ENCODE results near the gene MOAP1.

Gene MOAP1

GRCh38 chr14:93133464-93133863 is 51.2 kb downstream of the MOAP1 start:
- Histone ChIP-seq H3K9me3 (ENCODE audit: insufficient read depth, low read length, severe bottlenecking) (no peaks in the 10 kb centered on the region), H3K79me2 (ENCODE audit: insufficient read depth, low read length) (no peaks in the 10 kb centered on the region), H3K36me3 (ENCODE audit: insufficient read depth, low read length) (no peaks in the 10 kb centered on the region), H4K20me1 (ENCODE audit: insufficient read depth, low read length) (no peaks in the 10 kb centered on the region), H3K4me1 (ENCODE audit: insufficient read depth, low read length) (no peaks in the 10 kb centered on the region), H3K9ac (ENCODE audit: low read depth, low read length) (no peak overlapping the region), H3K27me3 (ENCODE audit: insufficient read depth, low read length, poor library complexity) (peaks cover 8% of the 10 kb centered on the region), H3K4me2 (ENCODE audit: insufficient read depth, low read length) (no peak overlapping the region), H3K4me3 (ENCODE audit: low read depth in 1 of 2, low read length in 2 of 2) (no peak overlapping the region), H2AFZ (ENCODE audit: low read depth, low read length) (no peak overlapping the region), H3K27ac (ENCODE audit: low read length) (no peak overlapping the region)
- no peak for TF ChIP-seq EZH2 (IDR thresholded peaks at IDR 0.05; ENCODE audit: borderline replicate concordance, low read depth, low read length, severe bottlenecking)
- TF ChIP-seq, protein P1, sequence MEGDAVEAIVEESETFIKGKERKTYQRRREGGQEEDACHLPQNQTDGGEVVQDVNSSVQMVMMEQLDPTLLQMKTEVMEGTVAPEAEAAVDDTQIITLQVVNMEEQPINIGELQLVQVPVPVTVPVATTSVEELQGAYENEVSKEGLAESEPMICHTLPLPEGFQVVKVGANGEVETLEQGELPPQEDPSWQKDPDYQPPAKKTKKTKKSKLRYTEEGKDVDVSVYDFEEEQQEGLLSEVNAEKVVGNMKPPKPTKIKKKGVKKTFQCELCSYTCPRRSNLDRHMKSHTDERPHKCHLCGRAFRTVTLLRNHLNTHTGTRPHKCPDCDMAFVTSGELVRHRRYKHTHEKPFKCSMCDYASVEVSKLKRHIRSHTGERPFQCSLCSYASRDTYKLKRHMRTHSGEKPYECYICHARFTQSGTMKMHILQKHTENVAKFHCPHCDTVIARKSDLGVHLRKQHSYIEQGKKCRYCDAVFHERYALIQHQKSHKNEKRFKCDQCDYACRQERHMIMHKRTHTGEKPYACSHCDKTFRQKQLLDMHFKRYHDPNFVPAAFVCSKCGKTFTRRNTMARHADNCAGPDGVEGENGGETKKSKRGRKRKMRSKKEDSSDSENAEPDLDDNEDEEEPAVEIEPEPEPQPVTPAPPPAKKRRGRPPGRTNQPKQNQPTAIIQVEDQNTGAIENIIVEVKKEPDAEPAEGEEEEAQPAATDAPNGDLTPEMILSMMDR (IDR thresholded peaks at IDR 0.05; ENCODE audit: borderline replicate concordance, extremely low read depth, low read length, poor library complexity, severe bottlenecking): no peak
- DNase-seq: no peak
- no peak for ATAC-seq (ENCODE audit: insufficient read depth, low read depth)

GRCh38 chr14:93132472-93133065 is 52.1 kb downstream of the MOAP1 start:
- Histone ChIP-seq H3K27ac (ENCODE audit: low read length) (no peak overlapping the region), H4K20me1 (ENCODE audit: insufficient read depth, low read length) (no peaks in the 10 kb centered on the region), H3K27me3 (ENCODE audit: insufficient read depth, low read length, poor library complexity) (peaks cover 8% of the 10 kb centered on the region), H3K9me3 (ENCODE audit: insufficient read depth, low read length, severe bottlenecking) (no peaks in the 10 kb centered on the region), H2AFZ (ENCODE audit: low read depth, low read length) (no peak overlapping the region), H3K4me2 (ENCODE audit: insufficient read depth, low read length) (no peak overlapping the region), H3K4me1 (ENCODE audit: insufficient read depth, low read length) (no peaks in the 10 kb centered on the region), H3K9ac (ENCODE audit: low read depth, low read length) (no peak overlapping the region), H3K79me2 (ENCODE audit: insufficient read depth, low read length) (no peaks in the 10 kb centered on the region), H3K4me3 (ENCODE audit: low read depth in 1 of 2, low read length in 2 of 2) (no peak overlapping the region), H3K36me3 (ENCODE audit: insufficient read depth, low read length) (no peaks in the 10 kb centered on the region)
- DNase-seq (no peak), ATAC-seq (ENCODE audit: insufficient read depth, low read depth) (no peak)
- TF ChIP-seq, protein P1 (IDR thresholded peaks at IDR 0.05; ENCODE audit: borderline replicate concordance, extremely low read depth, low read length, poor library complexity, severe bottlenecking): no peak
- no peak for TF ChIP-seq EZH2 (IDR thresholded peaks at IDR 0.05; ENCODE audit: borderline replicate concordance, low read depth, low read length, severe bottlenecking)

Measured in DND-41 (cell line).